Activated CD4-positive, alpha-beta T cell treated with anti-CD3 and anti-CD28 coated beads, Interleukin-2, amount 10 ng/mL, durations not matched to agents 7 days and 5 days (primary cell): ENCODE measurements around the gene SRGAP1. TPM values are rescaled to one million over a fixed set of nuclear protein-coding genes. Genes with fewer than 3 reads are reported as not detected.

Experiments used
- CTCF ChIA-PET: fragments of 350-600 bp; sonication (Branson Sonifier 250); formaldehyde crosslinking; loops from one replicate; lab custom pipeline; 2021; ENCODE audit warnings: antibody characterized with exemption; lab: Charles Lee
- POLR2A ChIA-PET: fragments of 350-600 bp; sonication (Branson Sonifier 250); formaldehyde crosslinking; loops from one replicate; lab custom pipeline; 2021; ENCODE audit warnings: antibody characterized with exemption; lab: Charles Lee
- DNase-seq: peaks from one replicate; pipeline ENCODE4 v3.0.0-alpha.2; 2020
- H3K27ac Mint-ChIP-seq: one replicate; pipeline ENCODE4 v1.8.0; 2021; ENCODE audit warnings: mild to moderate bottlenecking, moderate library complexity, mixed read lengths
- H3K27me3 Mint-ChIP-seq: one replicate; pipeline ENCODE4 v1.8.0; 2021; ENCODE audit warnings: mixed read lengths
- H3K36me3 Mint-ChIP-seq: one replicate; pipeline ENCODE4 v1.8.0; 2021; ENCODE audit warnings: low read depth, mixed read lengths
- H3K4me1 Mint-ChIP-seq: one replicate; pipeline ENCODE4 v1.8.0; 2021; ENCODE audit warnings: mixed read lengths
- H3K4me3 Mint-ChIP-seq: one replicate; pipeline ENCODE4 v1.8.0; 2021; ENCODE audit warnings: mild to moderate bottlenecking, moderate library complexity, mixed read lengths
- H3K9me3 Mint-ChIP-seq: one replicate; pipeline ENCODE4 v1.8.0; 2021; ENCODE audit warnings: mixed read lengths
- total RNA-seq, 2 experiments: library from RNA; stranded (reverse); gene quantifications; one replicate each; pipeline ENCODE4 v1.2.3, GENCODE V29; 2021

SRGAP1 gene
- total RNA-seq, 2 experiments from 2014 or later: not detected

GRCh38 chr12:64081008-64081404 lies 236.5 kb downstream of the SRGAP1 start:
- no peak for DNase-seq
- Mint-ChIP-seq H3K27ac (no peak overlapping the region), H3K36me3 (no peaks in the 10 kb centered on the region), H3K4me3 (no peak overlapping the region), H3K4me1 (no peaks in the 10 kb centered on the region), H3K9me3 (no peaks in the 10 kb centered on the region), H3K27me3 (peaks cover 6% of the 10 kb centered on the region)
- CTCF ChIA-PET: no interaction called here
- POLR2A ChIA-PET: no interaction called here

- Mint-ChIP-seq H3K4me3 (no peak overlapping the region), H3K36me3 (no peaks in the 10 kb centered on the region), H3K27ac (no peak overlapping the region), H3K9me3 (no peaks in the 10 kb centered on the region), H3K4me1 (no peaks in the 10 kb centered on the region), H3K27me3 (peaks cover 4% of the 10 kb centered on the region)
- CTCF ChIA-PET: no interaction called here
- POLR2A ChIA-PET: no interaction called here
- no peak for DNase-seq
Measured at GRCh38 chr12:64082116-64082515, 237.6 kb downstream of the SRGAP1 start.

- POLR2A ChIA-PET: no interaction called here
- Mint-ChIP-seq H3K4me1 (no peaks in the 10 kb centered on the region), H3K9me3 (no peaks in the 10 kb centered on the region), H3K36me3 (no peaks in the 10 kb centered on the region), H3K27me3 (peaks cover 2% of the 10 kb centered on the region), H3K4me3 (no peak overlapping the region), H3K27ac (no peak overlapping the region)
- CTCF ChIA-PET: no interaction called here
- DNase-seq: no peak
Measured at GRCh38 chr12:64082866-64083268, 238.4 kb downstream of the SRGAP1 start.

GRCh38 chr12:64083285-64084210 lies 239.0 kb downstream of the SRGAP1 start:
- H3K27ac Mint-ChIP-seq: no peak overlapping the region
- H3K4me1 Mint-ChIP-seq: peaks cover 5% of the 10 kb centered on the region
- peaks cover 2% of the 10 kb centered on the region for H3K27me3 Mint-ChIP-seq
- CTCF ChIA-PET: no interaction called here
- no peaks in the 10 kb centered on the region for H3K9me3 Mint-ChIP-seq
- no peaks in the 10 kb centered on the region for H3K36me3 Mint-ChIP-seq
- H3K4me3 Mint-ChIP-seq: no peak overlapping the region
- no peak for DNase-seq
- POLR2A ChIA-PET: interaction anchor here (0.5 kb wide), 1 partner anchor 704 kb away, joined by 4 read pairs; no protein-coding TSS in a partner anchor

GRCh38 chr12:64085154-64085553 lies 240.7 kb downstream of the SRGAP1 start:
- H3K4me1 Mint-ChIP-seq: peaks cover 9% of the 10 kb centered on the region

GRCh38 chr12:64085996-64086395 lies 241.5 kb downstream of the SRGAP1 start:
- Mint-ChIP-seq H3K4me3 (no peak overlapping the region), H3K9me3 (no peaks in the 10 kb centered on the region), H3K27ac (no peak overlapping the region), H3K36me3 (no peaks in the 10 kb centered on the region), H3K4me1 (peaks cover 9% of the 10 kb centered on the region), H3K27me3 (peaks cover 2% of the 10 kb centered on the region)
- DNase-seq: no peak
- ChIA-PET POLR2A (interaction anchor here (0.6 kb wide), 1 partner anchor 198 kb away, joined by 3 read pairs; no protein-coding TSS in a partner anchor), CTCF (interaction anchor here (1.0 kb wide), 1 partner anchor 218 kb away, joined by 3 read pairs; no protein-coding TSS in a partner anchor)

More at GRCh38 chr12:64085154-64085553, 240.7 kb downstream of the SRGAP1 start:
- no peak for DNase-seq
- no peaks in the 10 kb centered on the region for H3K36me3 Mint-ChIP-seq
- no peaks in the 10 kb centered on the region for H3K9me3 Mint-ChIP-seq
- CTCF ChIA-PET: interaction anchor here (1.0 kb wide), 1 partner anchor 219 kb away, joined by 3 read pairs; no protein-coding TSS in a partner anchor
- H3K4me3 Mint-ChIP-seq: no peak overlapping the region
- no peak overlapping the region for H3K27ac Mint-ChIP-seq
- peaks cover 2% of the 10 kb centered on the region for H3K27me3 Mint-ChIP-seq
- POLR2A ChIA-PET: no interaction called here

- Mint-ChIP-seq H3K27me3 (peaks cover 2% of the 10 kb centered on the region), H3K4me1 (peaks cover 9% of the 10 kb centered on the region), H3K4me3 (no peak overlapping the region), H3K36me3 (no peaks in the 10 kb centered on the region), H3K27ac (no peak overlapping the region), H3K9me3 (no peaks in the 10 kb centered on the region)
- no peak for DNase-seq
- POLR2A ChIA-PET: no interaction called here
- CTCF ChIA-PET: no interaction called here
Measured at GRCh38 chr12:64086946-64087345, 242.4 kb downstream of the SRGAP1 start.

GRCh38 chr12:64087761-64088160 lies 243.3 kb downstream of the SRGAP1 start:
- CTCF ChIA-PET: interaction anchor here (0.6 to 1.0 kb wide), 2 partner anchors 61 to 714 kb away, joined by 3 to 4 read pairs; no protein-coding TSS in a partner anchor
- no peaks in the 10 kb centered on the region for H3K9me3 Mint-ChIP-seq
- no peak overlapping the region for H3K27ac Mint-ChIP-seq
- DNase-seq: no peak
- H3K27me3 Mint-ChIP-seq: peaks cover 2% of the 10 kb centered on the region
- no peaks in the 10 kb centered on the region for H3K36me3 Mint-ChIP-seq
- POLR2A ChIA-PET: no interaction called here
- no peak overlapping the region for H3K4me3 Mint-ChIP-seq
- H3K4me1 Mint-ChIP-seq: peaks cover 9% of the 10 kb centered on the region

- CTCF ChIA-PET: interaction anchor here (1.0 kb wide), 1 partner anchor 713 kb away, joined by 3 read pairs; no protein-coding TSS in a partner anchor
- Mint-ChIP-seq H3K4me1 (peaks cover 9% of the 10 kb centered on the region), H3K36me3 (no peaks in the 10 kb centered on the region), H3K9me3 (no peaks in the 10 kb centered on the region), H3K27me3 (peaks cover 2% of the 10 kb centered on the region), H3K4me3 (no peak overlapping the region), H3K27ac (no peak overlapping the region)
- POLR2A ChIA-PET: no interaction called here
- no peak for DNase-seq
Measured at GRCh38 chr12:64088431-64089349, 244.2 kb downstream of the SRGAP1 start.

- DNase-seq: no peak
- POLR2A ChIA-PET: no interaction called here
- Mint-ChIP-seq H3K4me1 (peaks cover 9% of the 10 kb centered on the region), H3K27me3 (no peaks in the 10 kb centered on the region), H3K36me3 (no peaks in the 10 kb centered on the region), H3K9me3 (no peaks in the 10 kb centered on the region), H3K4me3 (no peak overlapping the region), H3K27ac (no peak overlapping the region)
- CTCF ChIA-PET: no interaction called here
Measured at GRCh38 chr12:64090047-64090446, 245.5 kb downstream of the SRGAP1 start.

- H3K36me3 Mint-ChIP-seq: no peaks in the 10 kb centered on the region
- no peaks in the 10 kb centered on the region for H3K9me3 Mint-ChIP-seq
- peaks cover 9% of the 10 kb centered on the region for H3K4me1 Mint-ChIP-seq
- no peak overlapping the region for H3K27ac Mint-ChIP-seq
- DNase-seq: no peak
- ChIA-PET POLR2A (no interaction called here), CTCF (no interaction called here)
- no peak overlapping the region for H3K4me3 Mint-ChIP-seq
- no peaks in the 10 kb centered on the region for H3K27me3 Mint-ChIP-seq
Measured at GRCh38 chr12:64091186-64091585, 246.7 kb downstream of the SRGAP1 start.

- H3K4me1 Mint-ChIP-seq: peaks cover 9% of the 10 kb centered on the region
- no peak overlapping the region for H3K4me3 Mint-ChIP-seq
- no peaks in the 10 kb centered on the region for H3K9me3 Mint-ChIP-seq
- CTCF ChIA-PET: no interaction called here
- DNase-seq: no peak
- no peaks in the 10 kb centered on the region for H3K36me3 Mint-ChIP-seq
- no peak overlapping the region for H3K27ac Mint-ChIP-seq
- H3K27me3 Mint-ChIP-seq: no peaks in the 10 kb centered on the region
- POLR2A ChIA-PET: no interaction called here
Measured at GRCh38 chr12:64092507-64093196, 248.2 kb downstream of the SRGAP1 start.
